K562 (cell line): ENCODE results near the gene SLC25A51. TPM values are rescaled to one million over a fixed set of nuclear protein-coding genes. Genes with fewer than 3 reads are reported as not detected.
A peak's percentile ranks its signal among the peaks of the same experiment; 100 is the strongest.

Experiments used
- AFF4 ChIP-seq: sonication (generic); formaldehyde crosslinking; IDR thresholded peaks from 2 replicates; pipeline ENCODE4 v1.8.0; 2023; ENCODE audit warnings: mild to moderate bottlenecking, missing genetic modification reagents
- CHD4 ChIP-seq: fragments of 200-600 bp; sonication (generic); IDR thresholded peaks from 3 replicates; pipeline ENCODE4 v1.6.1; 2012; ENCODE audit warnings: low read depth, mild to moderate bottlenecking, mixed read lengths, low read length, inconsistent platforms; ENCODE audit not compliant: insufficient read depth, insufficient replicate concordance, poor library complexity, severe bottlenecking
- EP400 ChIP-seq: fragments of 450-650 bp; IDR thresholded peaks from 2 replicates; pipeline ENCODE4 v1.6.1; 2017; ENCODE audit warnings: antibody characterized with exemption, mild to moderate bottlenecking, moderate library complexity
- FOXJ2 ChIP-seq: fragments of 200-800 bp; sonication (Bioruptor generic); IDR thresholded peaks from 2 replicates; pipeline ENCODE4 v1.6.1; 2016; ENCODE audit warnings: missing genetic modification characterization, missing compliant biosample characterization
- FOXJ3 ChIP-seq: sonication (generic); formaldehyde crosslinking; IDR thresholded peaks from 2 replicates; pipeline ENCODE4 v1.4.0; 2020; ENCODE audit warnings: mild to moderate bottlenecking, missing genetic modification reagents
- HLTF ChIP-seq: fragments of 450-650 bp; IDR thresholded peaks from 2 replicates; pipeline ENCODE4 v1.6.1; 2016
- KDM1A ChIP-seq, 2 experiments: fragments of 450-650 bp; IDR thresholded peaks; 2 replicates each; pipeline ENCODE4 v1.6.1; 2016; ENCODE audit warnings: mild to moderate bottlenecking in 2 of 2
- KLF16 ChIP-seq: IDR thresholded peaks from 2 replicates; pipeline ENCODE4 v1.6.1; 2016; ENCODE audit warnings: antibody characterized with exemption
- NR2C1 ChIP-seq, 2 experiments: fragments of 450-650 bp; IDR thresholded peaks; 2 replicates each; pipeline ENCODE4 v1.6.1; 2017; ENCODE audit warnings: mild to moderate bottlenecking in 2 of 2, antibody characterized with exemption in 1 of 2, inconsistent platforms in 1 of 2, missing compliant biosample characterization in 1 of 2, missing genetic modification characterization in 1 of 2
- PHB2 ChIP-seq: fragments of 450-650 bp; IDR thresholded peaks from 2 replicates; pipeline ENCODE4 v1.6.1; 2017; ENCODE audit warnings: low read depth
- RBFOX2 ChIP-seq: fragments of 200-400 bp; formaldehyde crosslinking; IDR thresholded peaks from 2 replicates; pipeline ENCODE4 v1.6.1; 2017; ENCODE audit warnings: low read depth, mild to moderate bottlenecking, low read length, moderate library complexity
- TOE1 ChIP-seq, 2 experiments: fragments of 450-650 bp in 1 of 2; sonication (generic) in 1 of 2; formaldehyde crosslinking in 1 of 2; IDR thresholded peaks; 2 replicates each; pipeline versions ENCODE4 v1.7.1 to v1.8.0; 2016 to 2022; ENCODE audit warnings: borderline replicate concordance in 2 of 2, mild to moderate bottlenecking in 2 of 2, antibody characterized with exemption in 1 of 2, inconsistent platforms in 1 of 2, low read depth in 1 of 2, missing genetic modification reagents in 1 of 2, moderate library complexity in 1 of 2
- ZC3H4 ChIP-seq: sonication (generic); formaldehyde crosslinking; IDR thresholded peaks from 2 replicates; pipeline ENCODE4 v1.9.0; 2021; ENCODE audit warnings: missing genetic modification reagents, borderline replicate concordance
- ZNF639 ChIP-seq, 2 experiments: fragments of 200-800 bp in 1 of 2; sonication (Bioruptor generic) in 1 of 2; sonication (generic) in 1 of 2; formaldehyde crosslinking in 1 of 2; IDR thresholded peaks in 1 of 2; conservative IDR thresholded peaks in 1 of 2; 2 replicates each; pipeline versions ENCODE4 v1.5.0 to v1.6.1; 2016 to 2020; ENCODE audit warnings: missing compliant biosample characterization in 1 of 2, missing genetic modification characterization in 1 of 2, missing genetic modification reagents in 1 of 2
- polyA plus RNA-seq, 8 experiments: library from polyadenylated mRNA; depleted of rRNA in 4 of 8; stranded (reverse) in 5 of 8; unstranded in 3 of 8; fragments of >200 nt; fragmentation: Nextera tagmentation in 2 of 8; fragmentation: Illumina TruSeq in 1 of 8; extraction: Ambion mirVana in 2 of 8; extraction: Trizol in 1 of 8; gene quantifications; 2 replicates each; pipeline versions ENCODE4 v1.2.1 to v1.2.3, GENCODE V29; 2011 to 2014; ENCODE audit warnings: inconsistent platforms in 1 of 8, missing spikeins in 1 of 8
- total RNA-seq, 7 experiments: library from RNA; depleted of rRNA in 6 of 7; stranded (reverse); fragments of >200 nt in 6 of 7; fragmentation: Illumina TruSeq in 2 of 7; extraction: Trizol in 2 of 7; gene quantifications; 2 replicates each; pipeline versions ENCODE4 v1.2.1 to v1.2.3, GENCODE V29; 2011 to 2021; ENCODE audit warnings: low replicate concordance in 1 of 7
- TF ChIP-seq, protein P1 (sequence below): fragments of 150-350 bp; IDR thresholded peaks from 2 replicates; pipeline ENCODE4 v1.6.1; 2014; ENCODE audit warnings: low read depth, mild to moderate bottlenecking, low read length, borderline replicate concordance

SLC25A51 gene
- total and polyA plus RNA-seq, 9 of the 15 experiments (the other 6 are each of a cell fraction or from before 2014, with no cell fraction given): 9.1 to 40.7 (median 24.5) TPM

DNA sequence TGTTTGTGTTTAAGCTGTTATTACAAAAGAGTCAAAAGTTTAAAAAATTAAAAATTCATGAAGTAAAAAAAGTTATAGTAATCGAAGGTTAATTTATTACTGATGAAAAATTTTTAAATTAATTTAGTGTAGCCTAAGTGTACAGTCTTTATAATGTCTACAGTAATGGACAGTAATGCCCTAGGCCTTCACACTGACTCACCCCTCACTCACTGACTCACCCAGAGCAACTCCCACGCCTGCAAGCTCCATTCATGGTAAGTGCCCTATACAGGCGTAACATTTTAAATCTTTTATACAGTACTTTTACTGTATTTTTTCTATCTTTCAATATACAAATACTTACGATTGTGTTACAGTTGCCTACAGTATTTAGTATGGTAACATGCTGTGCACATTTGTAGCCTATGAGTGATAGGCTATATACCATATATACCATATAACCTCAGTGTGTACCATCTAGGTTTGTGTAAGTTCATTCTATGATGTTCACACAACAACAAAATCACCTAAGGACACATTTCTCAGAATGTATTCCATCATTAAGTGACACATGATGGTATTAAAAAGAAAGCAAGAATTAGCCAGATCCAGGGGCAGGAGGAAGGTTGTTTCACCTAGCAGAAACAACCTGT lies 63.2 kb downstream of the SLC25A51 start (continued):
- TF ChIP-seq ZC3H4 (CRISPR knock-in tag) (no peak), FOXJ3 (CRISPR knock-in tag) (no peak), EP400 (peak; percentile 28; the same call in 1 of the 2 replicates), ZNF639 (CRISPR knock-in tag; conservative IDR thresholded peaks at IDR 0.05 in 1 of 2, IDR thresholded peaks at IDR 0.05 in 1 of 2) (no peak; a peak in 2 of 4 replicates), PHB2 (no peak), KLF16 (peak; percentile 77), HLTF (no peak), KDM1A (IDR thresholded peaks at IDR 0.05) (peak in 1 of 2 experiments; percentile 13; a peak in 1 of 4 replicates), TOE1 (IDR thresholded peaks at IDR 0.05; ENCODE audit: borderline replicate concordance) (no peak), TOE1 (CRISPR knock-in tag; IDR thresholded peaks at IDR 0.05; ENCODE audit: borderline replicate concordance, low read depth) (no peak), FOXJ2 (tag) (no peak), NR2C1 (IDR thresholded peaks at IDR 0.05) (no peak), NR2C1 (tag; IDR thresholded peaks at IDR 0.05) (0 out of 2 replicates have a peak, but pooled peaks have one; percentile 27), AFF4 (CRISPR knock-in tag) (no peak), RBFOX2 (0 out of 2 replicates have a peak, but pooled peaks have one; percentile 16), CHD4 (no peak)
- TF ChIP-seq, protein P1, sequence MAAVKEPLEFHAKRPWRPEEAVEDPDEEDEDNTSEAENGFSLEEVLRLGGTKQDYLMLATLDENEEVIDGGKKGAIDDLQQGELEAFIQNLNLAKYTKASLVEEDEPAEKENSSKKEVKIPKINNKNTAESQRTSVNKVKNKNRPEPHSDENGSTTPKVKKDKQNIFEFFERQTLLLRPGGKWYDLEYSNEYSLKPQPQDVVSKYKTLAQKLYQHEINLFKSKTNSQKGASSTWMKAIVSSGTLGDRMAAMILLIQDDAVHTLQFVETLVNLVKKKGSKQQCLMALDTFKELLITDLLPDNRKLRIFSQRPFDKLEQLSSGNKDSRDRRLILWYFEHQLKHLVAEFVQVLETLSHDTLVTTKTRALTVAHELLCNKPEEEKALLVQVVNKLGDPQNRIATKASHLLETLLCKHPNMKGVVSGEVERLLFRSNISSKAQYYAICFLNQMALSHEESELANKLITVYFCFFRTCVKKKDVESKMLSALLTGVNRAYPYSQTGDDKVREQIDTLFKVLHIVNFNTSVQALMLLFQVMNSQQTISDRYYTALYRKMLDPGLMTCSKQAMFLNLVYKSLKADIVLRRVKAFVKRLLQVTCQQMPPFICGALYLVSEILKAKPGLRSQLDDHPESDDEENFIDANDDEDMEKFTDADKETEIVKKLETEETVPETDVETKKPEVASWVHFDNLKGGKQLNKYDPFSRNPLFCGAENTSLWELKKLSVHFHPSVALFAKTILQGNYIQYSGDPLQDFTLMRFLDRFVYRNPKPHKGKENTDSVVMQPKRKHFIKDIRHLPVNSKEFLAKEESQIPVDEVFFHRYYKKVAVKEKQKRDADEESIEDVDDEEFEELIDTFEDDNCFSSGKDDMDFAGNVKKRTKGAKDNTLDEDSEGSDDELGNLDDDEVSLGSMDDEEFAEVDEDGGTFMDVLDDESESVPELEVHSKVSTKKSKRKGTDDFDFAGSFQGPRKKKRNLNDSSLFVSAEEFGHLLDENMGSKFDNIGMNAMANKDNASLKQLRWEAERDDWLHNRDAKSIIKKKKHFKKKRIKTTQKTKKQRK: no peak
